ENCODE results near the gene GRAP2.
A peak's percentile ranks its signal among the peaks of the same experiment; 100 is the strongest.
"Not testable (repeated sequence)": the region's sequence is repeated elsewhere in the genome, so short reads cannot be mapped to it uniquely, and the experiment has no call there.

Gene GRAP2

GRCh38 chr22:39898997-39899396 lies 1.9 kb upstream of the GRAP2 start:
- no peak for DNase-seq

GRCh38 chr22:39901565-39902146 lies 772 bp downstream of the GRAP2 start:
- DNase-seq: no peak

DNA sequence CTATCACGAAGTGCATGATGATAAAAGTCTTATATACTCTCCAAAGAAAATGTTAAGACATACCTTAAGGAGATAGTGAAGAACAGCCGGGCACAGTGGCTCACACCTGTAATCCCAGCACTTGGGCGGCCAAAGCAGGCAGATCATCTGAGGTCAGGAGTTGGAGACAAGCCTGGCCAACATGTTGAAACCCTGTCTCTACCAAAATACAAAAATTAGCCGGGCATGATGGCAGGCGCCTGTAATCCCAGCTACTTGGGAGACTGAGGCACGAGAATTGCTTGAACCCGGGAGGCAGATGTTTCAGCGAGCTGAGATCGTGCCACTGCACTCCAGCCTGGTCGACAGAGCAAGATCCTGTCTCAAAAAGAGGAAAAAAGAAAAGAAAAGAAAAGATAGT lies 3.1 kb downstream of the GRAP2 start:
- DNase-seq: not testable (repeated sequence)

GRCh38 chr22:39904862-39905261 lies 4.0 kb downstream of the GRAP2 start:
- DNase-seq: no peak

- no peak for DNase-seq
These were observed 4.8 kb downstream of the GRAP2 start for GRCh38 chr22:39905687-39906086.

GRCh38 chr22:39906207-39906606 lies 5.3 kb downstream of the GRAP2 start:
- DNase-seq: no peak

- DNase-seq: no peak
These were observed 6.2 kb downstream of the GRAP2 start for GRCh38 chr22:39907047-39907446.

DNA sequence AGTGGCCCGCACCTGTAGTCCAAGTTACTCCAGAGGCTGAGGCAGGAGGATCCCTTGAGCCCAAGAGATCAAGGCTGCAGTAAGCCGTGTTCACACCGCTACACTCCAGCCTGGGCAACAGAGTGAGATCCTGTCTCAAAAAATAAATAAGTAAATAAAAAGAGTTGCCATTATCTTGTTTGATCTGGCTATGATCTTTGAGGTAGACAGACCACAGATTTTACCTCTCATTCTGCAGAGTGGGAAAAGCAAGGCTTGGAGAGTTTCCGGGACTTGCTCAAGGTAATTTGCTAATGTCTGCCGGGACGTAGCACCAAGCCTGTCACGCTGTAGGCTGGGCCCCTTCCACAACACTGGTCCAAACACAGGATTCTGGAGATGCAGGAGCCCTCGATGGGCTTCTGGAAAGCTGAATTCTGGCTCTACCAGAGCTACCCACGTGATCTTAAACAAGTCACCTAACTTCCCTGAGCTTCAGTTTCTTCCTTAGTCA lies 6.8 kb downstream of the GRAP2 start:
- peak; percentile 65 for DNase-seq

- no peak for DNase-seq
These were observed 7.3 kb downstream of the GRAP2 start for GRCh38 chr22:39908136-39908535.

DNA sequence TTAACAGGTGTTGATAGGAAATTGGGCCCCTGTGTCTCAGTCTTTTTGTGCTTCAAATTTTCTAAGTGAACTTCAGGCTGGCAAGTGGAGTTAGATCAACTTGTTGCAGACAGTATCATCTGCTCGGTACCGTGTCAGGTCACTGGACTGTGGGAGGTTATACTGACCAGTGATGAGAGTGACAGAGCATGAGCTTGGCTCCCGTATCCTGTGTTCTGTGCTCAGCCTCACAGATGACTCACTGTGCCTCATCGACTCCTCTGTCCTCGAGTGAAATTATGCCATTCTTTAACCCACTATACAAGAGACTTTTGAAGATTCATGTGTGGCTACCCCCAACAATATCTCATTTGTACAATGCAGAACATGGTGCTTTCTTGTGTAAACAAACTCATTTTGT lies 7.9 kb downstream of the GRAP2 start:
- no peak for DNase-seq

GRCh38 chr22:39910876-39911613 lies 10.2 kb downstream of the GRAP2 start:
- DNase-seq: no peak

DNA sequence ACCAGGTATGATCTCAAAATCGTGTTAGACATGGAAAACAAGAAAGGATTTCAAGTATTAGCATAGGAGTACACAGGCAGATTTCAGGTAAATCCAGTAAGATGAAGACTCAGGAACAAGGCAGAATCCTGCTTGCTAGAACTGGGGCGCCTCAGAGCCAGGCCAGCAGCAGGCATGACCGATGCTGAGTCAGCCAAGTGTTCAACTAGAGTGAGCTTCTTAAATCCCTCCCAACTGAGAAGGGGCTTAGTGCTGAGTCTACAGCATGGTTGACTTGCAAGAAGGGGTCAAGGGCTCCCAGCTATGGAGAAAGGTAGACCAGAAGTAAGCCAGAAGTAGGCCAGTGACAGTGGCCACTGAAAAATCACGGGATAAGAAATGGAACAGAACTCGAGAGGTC lies 12.4 kb downstream of the GRAP2 start:
- no peak for DNase-seq

DNA sequence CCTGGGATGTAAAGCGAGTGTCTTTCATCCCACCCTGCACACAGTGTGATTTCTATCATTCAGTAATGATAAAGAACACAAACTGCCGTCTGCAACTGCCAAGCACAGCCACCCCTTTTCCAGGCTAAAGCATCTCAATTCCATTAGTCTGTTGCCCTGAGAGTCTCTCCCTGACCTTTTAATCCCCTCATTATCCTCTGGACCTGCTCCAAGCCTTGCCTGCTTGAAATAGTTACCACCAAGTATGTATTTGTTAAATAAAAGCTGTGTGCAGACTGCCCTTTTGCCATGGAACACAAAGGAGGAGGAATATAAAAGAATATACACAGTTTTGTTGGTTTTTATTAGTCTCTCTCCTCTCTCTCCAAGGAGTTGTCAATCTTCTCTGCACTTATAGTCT lies 13.0 kb downstream of the GRAP2 start:
- no peak for DNase-seq

- DNase-seq: no peak
These were observed 13.7 kb downstream of the GRAP2 start for GRCh38 chr22:39914584-39914983.

- no peak for DNase-seq
These were observed 14.4 kb downstream of the GRAP2 start for GRCh38 chr22:39915295-39915726.

DNA sequence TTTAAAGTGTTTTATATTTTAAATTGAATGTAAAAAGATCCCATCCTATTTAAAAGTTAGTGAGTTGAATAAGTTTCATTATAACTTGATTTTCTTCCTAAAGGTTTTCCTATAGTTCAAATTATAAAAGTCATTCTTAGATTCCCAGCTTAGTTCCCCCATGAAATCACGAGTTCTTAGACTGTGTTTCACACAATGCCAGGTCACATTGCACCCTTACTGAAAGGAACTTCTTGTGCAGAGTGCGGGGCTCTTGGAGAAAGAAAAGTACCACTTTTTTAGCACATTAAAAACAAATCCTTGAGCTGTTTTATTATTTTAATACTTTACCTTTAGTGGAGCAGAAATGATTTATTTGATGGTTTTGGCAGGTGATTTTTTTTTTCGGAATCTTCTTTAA lies 15.6 kb downstream of the GRAP2 start:
- DNase-seq: no peak

- no peak for DNase-seq
These were observed 16.3 kb downstream of the GRAP2 start for GRCh38 chr22:39917197-39917643.

DNA sequence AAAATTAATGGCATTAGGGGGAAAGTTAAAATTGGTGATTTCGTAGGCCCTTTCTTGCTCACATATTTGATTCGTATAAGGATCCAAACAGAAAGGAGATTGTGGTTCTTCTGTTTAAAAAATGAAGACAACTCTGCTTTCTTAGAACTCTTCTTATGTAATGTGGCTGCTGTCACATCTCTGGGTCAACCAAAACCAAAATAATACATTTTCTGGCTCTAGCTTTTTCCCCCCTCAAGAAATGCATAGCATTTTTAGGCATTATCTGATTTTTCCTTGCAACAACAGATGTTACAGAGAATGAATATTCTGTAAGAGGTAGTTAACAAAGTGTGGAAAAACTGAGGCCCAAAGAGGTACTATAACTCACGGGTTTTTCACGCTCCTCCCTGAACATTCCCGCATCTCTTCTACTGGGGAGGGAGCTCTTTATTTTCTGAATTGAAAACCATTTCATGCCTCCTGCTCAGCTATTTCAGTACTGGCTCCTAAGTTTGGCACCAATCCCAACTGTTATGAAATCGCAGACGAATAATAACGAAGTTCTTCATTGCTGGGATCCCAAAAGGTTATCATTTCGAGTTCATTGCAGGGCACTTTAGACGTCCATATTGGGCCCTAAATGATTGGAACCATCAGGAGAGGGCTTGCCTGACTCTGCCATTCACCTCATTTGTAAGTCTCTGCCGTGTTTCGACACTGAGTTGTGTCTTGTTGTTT lies 17.1 kb downstream of the GRAP2 start:
- DNase-seq: no peak

DNA sequence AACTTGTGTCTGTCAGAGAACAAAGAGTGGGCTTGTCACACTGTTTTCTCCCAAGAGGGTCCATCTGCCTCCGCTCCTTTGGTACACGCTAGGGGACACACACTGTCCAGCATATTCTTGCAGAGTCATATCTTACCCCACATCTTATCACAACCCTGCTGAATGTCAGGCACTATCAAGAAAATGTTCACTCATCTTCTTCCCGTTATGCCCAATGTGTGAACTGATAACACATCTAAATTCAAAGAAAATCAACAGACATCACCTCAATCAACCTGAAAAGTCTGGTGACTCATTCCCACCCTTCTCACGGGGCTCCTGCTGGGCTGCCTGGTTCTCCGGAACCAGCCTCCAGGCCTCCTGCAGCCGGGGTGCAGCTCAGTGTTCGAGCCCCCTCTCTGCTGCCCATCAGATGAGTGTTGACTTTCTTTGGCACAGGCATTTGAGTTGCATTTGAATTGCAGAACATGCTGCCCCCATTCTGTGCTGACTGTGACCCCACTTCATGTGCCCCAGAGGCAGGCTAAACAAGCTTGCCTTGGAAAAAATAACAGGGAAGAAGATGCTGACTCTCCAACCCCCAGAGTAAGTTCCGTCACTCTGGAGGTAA lies 19.4 kb downstream of the GRAP2 start:
- DNase-seq: no peak

DNA sequence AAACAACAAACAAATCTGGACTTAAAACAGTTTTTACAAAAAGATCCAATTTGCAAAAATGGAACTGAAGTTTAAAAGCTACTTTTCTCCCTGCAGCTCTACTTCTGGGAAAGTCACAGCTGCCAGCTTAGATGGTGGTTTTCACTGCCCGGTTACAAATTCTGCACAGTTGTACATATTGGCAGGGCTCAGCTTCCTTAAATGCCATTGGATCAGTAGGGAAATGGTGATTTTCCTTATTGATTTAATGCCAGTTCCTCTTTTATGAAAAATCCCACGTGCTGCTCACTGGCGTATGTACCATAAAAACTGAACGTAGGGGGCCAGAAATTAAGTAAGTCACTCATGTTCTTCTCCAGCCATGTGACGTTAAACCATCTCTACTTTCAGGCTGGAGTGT lies 22.8 kb downstream of the GRAP2 start:
- no peak for DNase-seq

DNA sequence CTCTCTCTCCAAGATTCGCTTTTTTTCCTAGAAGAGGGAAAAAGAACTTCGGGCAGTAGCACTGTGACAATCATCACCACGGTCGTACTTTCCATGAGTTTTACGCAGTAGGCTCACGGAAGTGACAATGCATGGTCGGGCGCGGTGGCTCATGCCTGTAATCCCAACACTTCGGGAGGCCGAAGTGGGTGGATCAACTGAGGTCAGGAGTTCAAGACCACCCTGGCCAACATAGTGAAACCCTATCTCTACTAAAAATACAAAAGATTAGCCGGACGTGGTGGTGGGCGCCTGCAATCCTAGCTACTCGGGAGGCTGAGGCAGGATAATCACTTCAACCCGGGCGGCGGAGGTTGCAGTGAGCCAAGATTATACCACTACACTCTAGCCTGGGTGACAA lies 23.4 kb downstream of the GRAP2 start:
- no peak for DNase-seq

DNA sequence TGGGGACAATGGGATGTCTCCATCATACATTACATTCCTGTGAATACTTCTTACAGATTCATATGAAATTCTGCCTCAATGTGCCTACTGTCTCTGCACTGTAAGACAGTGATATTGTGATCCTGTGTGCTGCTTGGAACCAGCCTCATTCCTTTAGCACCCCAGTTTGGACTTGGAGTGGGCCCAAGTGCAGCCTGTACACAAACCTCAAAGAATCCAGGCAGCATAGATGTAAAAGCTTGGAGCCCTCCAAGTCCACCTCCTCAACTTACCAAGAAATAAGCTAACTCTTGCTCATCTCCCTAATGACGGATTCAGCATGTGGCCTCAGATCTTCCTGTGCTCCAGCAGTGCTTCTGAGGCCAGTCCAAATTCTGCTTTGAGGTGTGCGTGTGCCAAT lies 24.4 kb downstream of the GRAP2 start:
- DNase-seq: no peak

DNA sequence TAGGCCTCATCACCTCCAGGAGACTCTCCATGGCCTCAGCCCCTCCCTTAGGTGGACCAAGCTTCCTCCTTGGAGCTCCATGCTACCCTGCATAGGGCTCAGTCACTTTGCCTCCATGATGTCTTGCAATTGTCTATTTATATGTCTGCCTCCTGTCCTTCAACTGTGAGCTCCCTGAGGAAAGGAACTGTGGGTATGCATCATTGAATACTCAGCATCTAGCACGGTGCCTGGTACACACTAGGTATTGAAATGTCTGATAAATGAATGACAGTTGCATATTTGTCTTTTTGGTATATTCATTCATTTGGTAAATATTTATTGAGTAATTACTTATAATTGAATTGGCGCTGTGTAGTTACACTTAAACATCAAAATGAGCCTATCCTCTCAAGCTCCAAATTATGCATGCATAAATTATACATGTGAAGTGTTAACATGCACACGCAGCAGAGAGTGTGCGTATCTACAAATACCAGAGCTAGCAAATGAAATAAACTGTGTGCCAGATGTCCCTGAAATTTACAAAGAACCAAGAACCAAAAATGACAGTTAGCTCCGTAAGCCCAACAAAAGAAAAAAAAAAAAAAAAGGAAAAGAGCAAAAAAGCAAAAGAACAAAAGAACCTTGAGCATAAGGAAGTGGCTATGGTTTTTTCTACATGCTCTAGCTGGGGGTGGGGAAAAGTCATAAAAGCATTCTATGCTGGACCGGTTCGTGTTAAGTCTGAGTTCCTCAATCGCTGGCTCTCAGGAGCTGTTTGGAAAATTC lies 25.2 kb downstream of the GRAP2 start:
- peak; percentile 60 for DNase-seq
